Endothelial cell (in vitro differentiated cells): ENCODE measurements around the gene GSDME. TPM values are rescaled to one million over a fixed set of nuclear protein-coding genes. Genes with fewer than 3 reads are reported as not detected.

ENCODE experiments used
- DNase-seq: peaks from one replicate; pipeline ENCODE4 v3.0.0; 2021; ENCODE audit warnings: low spot score
- H3K27ac Mint-ChIP-seq: one replicate; pipeline ENCODE4 v1.8.0; 2021; ENCODE audit warnings: mixed read lengths, inconsistent platforms; ENCODE audit not compliant: unreplicated experiment
- H3K27me3 Mint-ChIP-seq: one replicate; pipeline ENCODE4 v1.8.0; 2021; ENCODE audit warnings: mild to moderate bottlenecking, moderate library complexity, mixed read lengths, inconsistent platforms; ENCODE audit not compliant: unreplicated experiment
- H3K36me3 Mint-ChIP-seq: one replicate; pipeline ENCODE4 v1.8.0; 2021; ENCODE audit warnings: mild to moderate bottlenecking, low read depth, mixed read lengths, inconsistent platforms; ENCODE audit not compliant: unreplicated experiment
- H3K4me1 Mint-ChIP-seq: one replicate; pipeline ENCODE4 v1.8.0; 2021; ENCODE audit warnings: mild to moderate bottlenecking, mixed read lengths, inconsistent platforms; ENCODE audit not compliant: unreplicated experiment
- H3K4me3 Mint-ChIP-seq: one replicate; pipeline ENCODE4 v1.8.0; 2021; ENCODE audit warnings: mild to moderate bottlenecking, mixed read lengths, inconsistent platforms; ENCODE audit not compliant: unreplicated experiment
- H3K9me3 Mint-ChIP-seq: one replicate; pipeline ENCODE4 v1.8.0; 2021; ENCODE audit warnings: mixed read lengths, inconsistent platforms; ENCODE audit not compliant: unreplicated experiment
- CTCF ChIP-seq: fragments of 200-600 bp; sonication (generic); IDR thresholded peaks from one replicate; pipeline ENCODE4 v1.5.0; 2021; ENCODE audit warnings: antibody characterized with exemption; ENCODE audit not compliant: unreplicated experiment
- total RNA-seq: library from RNA; stranded (reverse); fragmentation: NEBNext Ultra II Directional; extraction: Animal tissue kit (Norgen Biotek cat#: 25700); gene quantifications from one replicate; pipeline ENCODE4 v1.2.1, GENCODE V29; 2021; ENCODE audit not compliant: unreplicated experiment

GSDME gene
- total RNA-seq, 1 donor from 2014 or later = 4.4 TPM

DNA sequence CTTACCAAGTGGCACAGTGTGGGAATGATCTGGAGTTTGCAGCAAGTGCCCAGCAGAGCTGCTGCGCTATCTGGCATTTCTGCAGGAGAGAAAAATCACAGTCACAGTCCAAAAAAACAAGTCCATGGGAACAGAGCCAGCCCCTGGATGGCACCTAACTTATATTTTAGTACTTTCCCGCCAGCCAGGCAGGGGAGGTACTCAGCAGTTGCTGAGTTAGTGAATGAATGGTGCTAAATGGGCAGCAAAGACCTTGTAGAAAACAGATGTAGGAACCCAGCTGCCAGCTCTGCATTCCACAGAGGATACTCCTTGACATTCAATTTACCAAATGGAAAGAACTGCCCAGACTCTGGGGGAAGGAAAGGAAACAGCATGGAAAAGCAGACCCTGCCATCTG is 54.5 kb downstream of the GSDME start:
- H3K27me3 Mint-ChIP-seq = no peaks in the 10 kb centered on the region
- DNase-seq = no peak

GRCh38 chr7:24701261-24702235 is 55.7 kb downstream of the GSDME start:
- DNase-seq = no peak
- Mint-ChIP-seq H3K4me1 (peaks cover 5% of the 10 kb centered on the region), H3K27me3 (no peaks in the 10 kb centered on the region), H3K36me3 (no peaks in the 10 kb centered on the region), H3K9me3 (no peaks in the 10 kb centered on the region), H3K4me3 (no peak overlapping the region), H3K27ac (no peak overlapping the region)
- TF ChIP-seq CTCF = no peak

More for the DNA sequence above, 54.5 kb downstream of the GSDME start:
- Mint-ChIP-seq H3K4me3 (no peak overlapping the region), H3K4me1 (peaks cover 11% of the 10 kb centered on the region), H3K9me3 (no peaks in the 10 kb centered on the region), H3K36me3 (no peaks in the 10 kb centered on the region), H3K27ac (no peak overlapping the region)
- TF ChIP-seq CTCF = no peak

DNA sequence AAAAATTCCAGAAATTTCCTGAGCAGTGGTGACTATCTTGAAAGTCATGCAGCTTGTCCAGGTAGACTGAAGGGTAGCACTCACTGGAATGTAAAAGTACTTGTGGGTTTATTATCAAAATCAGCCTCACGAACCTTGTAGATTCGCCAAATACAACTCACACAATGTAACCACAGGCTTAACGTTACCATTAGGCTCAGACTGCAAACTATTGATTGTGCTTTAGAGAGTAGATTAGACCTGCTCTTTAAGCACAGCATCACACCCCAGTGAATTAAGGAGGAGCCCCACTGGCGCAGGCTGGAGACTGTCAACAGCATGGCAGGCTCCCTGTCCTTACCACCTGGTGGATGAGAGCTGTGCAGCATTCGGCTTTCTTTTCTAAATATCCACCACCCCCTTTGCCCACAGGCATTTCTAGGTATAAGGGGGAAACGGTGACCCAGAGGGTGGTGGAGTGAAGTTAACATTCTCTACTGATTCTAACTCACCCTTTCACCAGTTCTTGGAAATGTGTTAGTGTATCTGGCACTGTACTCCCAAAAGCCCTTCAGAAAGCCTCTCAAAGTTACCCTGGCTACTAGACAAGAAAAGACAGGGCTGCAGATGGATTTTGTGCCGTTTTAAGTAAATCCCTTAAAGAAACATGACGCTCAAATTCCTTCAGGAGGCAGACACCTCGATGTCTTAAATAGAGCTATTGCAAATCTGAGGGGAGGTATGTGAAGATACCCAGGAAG is 56.6 kb downstream of the GSDME start:
- H3K4me1 Mint-ChIP-seq = peaks cover 5% of the 10 kb centered on the region
- no peaks in the 10 kb centered on the region for H3K9me3 Mint-ChIP-seq
- no peaks in the 10 kb centered on the region for H3K36me3 Mint-ChIP-seq
- H3K27ac Mint-ChIP-seq = no peak overlapping the region
- no peak for DNase-seq
- no peak overlapping the region for H3K4me3 Mint-ChIP-seq
- peaks cover 1% of the 10 kb centered on the region for H3K27me3 Mint-ChIP-seq
- TF ChIP-seq CTCF = no peak

DNA sequence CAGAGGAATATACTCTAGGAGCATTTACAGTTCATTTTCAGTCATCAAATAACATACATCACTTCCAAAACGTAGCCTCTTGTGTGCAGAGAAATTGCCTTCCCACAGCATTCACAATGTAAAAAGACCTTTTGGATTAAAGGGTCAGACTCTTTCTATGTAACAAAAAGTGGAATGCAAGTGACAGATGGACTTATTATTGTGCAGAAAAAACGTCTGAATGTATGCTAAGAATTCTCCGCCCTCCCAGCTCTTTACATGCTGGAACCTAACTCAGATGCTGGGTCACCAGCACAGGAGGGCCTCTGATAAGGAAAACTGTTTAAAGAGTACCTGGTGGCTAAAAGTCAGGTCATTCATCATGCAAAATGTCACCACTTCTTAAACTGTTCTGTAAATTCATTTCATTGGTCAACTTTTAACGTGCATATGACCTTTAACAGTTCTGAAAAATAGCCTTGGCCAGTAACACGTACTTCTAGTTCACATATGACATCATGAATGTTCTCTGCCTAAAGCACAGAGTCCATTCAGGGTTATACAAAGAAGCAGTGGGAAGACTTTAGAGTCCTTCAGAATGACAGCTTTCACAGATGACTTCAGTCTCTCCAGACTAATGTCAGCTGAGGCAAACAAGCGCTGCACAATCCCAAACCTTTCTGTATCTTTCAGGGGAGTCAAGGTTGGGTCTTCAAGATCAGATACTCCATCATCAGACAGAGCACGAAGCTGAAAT is 58.6 kb downstream of the GSDME start:
- TF ChIP-seq CTCF = no peak
- Mint-ChIP-seq H3K27ac (no peak overlapping the region), H3K9me3 (no peaks in the 10 kb centered on the region), H3K27me3 (peaks cover 2% of the 10 kb centered on the region), H3K4me3 (no peak overlapping the region), H3K36me3 (no peaks in the 10 kb centered on the region), H3K4me1 (no peaks in the 10 kb centered on the region)
- no peak for DNase-seq
